Peyer's patch (tissue), 4 donors: Measurements from ENCODE around the gene LIX1.
"Not testable (repeated sequence)": the region's sequence is repeated elsewhere in the genome, so short reads cannot be mapped to it uniquely, and the experiment has no call there.

Source experiments
- CTCF ChIP-seq, 6 experiments: fragments of 450-650 bp in 4 of 6; fragments of 200-600 bp in 2 of 6; sonication (generic) in 1 of 6; IDR thresholded peaks; one replicate each; pipeline ENCODE4 v1.5.1; 2017 to 2019; ENCODE audit warnings: antibody characterized with exemption in 6 of 6, mild to moderate bottlenecking in 3 of 6, moderate library complexity in 1 of 6
- POLR2A ChIP-seq, 2 donors: fragments of 450-650 bp; IDR thresholded peaks; one replicate each; pipeline ENCODE4 v1.5.1; 2017; ENCODE audit warnings: antibody characterized with exemption in 2 of 2, mild to moderate bottlenecking in 2 of 2, moderate library complexity in 2 of 2

DNA sequence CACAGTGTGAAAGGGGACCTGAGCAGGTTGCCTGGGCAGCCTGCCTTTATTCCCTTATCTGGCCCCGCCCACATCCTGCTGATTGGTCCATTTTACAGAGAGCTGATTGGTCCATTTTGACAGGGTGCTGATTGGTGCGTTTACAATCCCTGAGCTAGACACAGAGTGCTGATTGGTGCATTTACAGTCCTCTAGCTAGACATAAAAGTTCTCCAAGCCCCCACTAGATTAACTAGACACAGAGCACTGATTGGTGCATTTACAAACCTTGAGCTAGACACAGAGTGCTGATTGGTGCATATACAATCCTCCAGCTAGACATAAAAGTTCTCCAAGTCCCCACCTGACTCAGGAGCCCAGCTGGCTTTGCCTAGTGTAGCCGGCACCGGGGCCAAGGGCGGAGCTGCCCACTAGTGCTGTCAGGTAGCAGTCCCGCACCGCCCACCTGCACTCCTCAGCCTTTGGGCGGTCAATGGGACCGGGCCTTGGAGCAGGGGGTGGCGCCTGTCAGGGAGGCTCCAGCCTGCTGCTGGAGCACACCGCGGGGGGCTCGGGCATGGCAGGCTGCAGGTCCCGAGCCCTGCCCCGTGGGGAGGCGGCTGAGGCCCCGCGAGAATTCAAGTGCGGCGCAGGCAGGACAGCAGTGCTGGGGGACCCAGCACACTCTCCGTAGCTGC, 57.5 kb downstream of the LIX1 start:
- not testable (repeated sequence) for TF ChIP-seq CTCF, POLR2A (IDR thresholded peaks at IDR 0.05)
